GM19328 (cell line): ENCODE data around the gene TMEM151B.

Experiments used
- ATAC-seq: cut with Tn5 transposase; IDR thresholded peaks from one replicate; pipeline ENCODE4 v1.9.1; 2021; ENCODE audit warnings: mild to moderate bottlenecking, moderate library complexity; ENCODE audit not compliant: unreplicated experiment

The TMEM151B gene

GRCh38 chr6:44276667-44277640, 6.7 kb downstream of the TMEM151B start:
- ATAC-seq: no peak

- no peak for ATAC-seq
Measured at GRCh38 chr6:44277763-44278162, 7.5 kb downstream of the TMEM151B start.

- no peak for ATAC-seq
Measured at GRCh38 chr6:44278315-44278714, 8.1 kb downstream of the TMEM151B start.

- no peak for ATAC-seq
Measured at GRCh38 chr6:44278774-44279697, 8.8 kb downstream of the TMEM151B start.

GRCh38 chr6:44284121-44284520, 13.9 kb downstream of the TMEM151B start:
- no peak for ATAC-seq

GRCh38 chr6:44284867-44285266, 14.6 kb downstream of the TMEM151B start:
- ATAC-seq: no peak

- no peak for ATAC-seq
Measured at GRCh38 chr6:44285552-44286284, 15.5 kb downstream of the TMEM151B start.

- ATAC-seq: no peak
Measured at GRCh38 chr6:44286285-44286565, 16.0 kb downstream of the TMEM151B start.

GRCh38 chr6:44286747-44287146, 16.5 kb downstream of the TMEM151B start:
- ATAC-seq: no peak

- ATAC-seq: no peak
Measured at GRCh38 chr6:44289726-44290260, 19.5 kb downstream of the TMEM151B start.

- ATAC-seq: no peak
Measured at GRCh38 chr6:44291841-44292240, 21.6 kb downstream of the TMEM151B start.

- ATAC-seq: no peak
Measured at GRCh38 chr6:44292661-44293365, 22.6 kb downstream of the TMEM151B start.

GRCh38 chr6:44294832-44295791, 24.9 kb downstream of the TMEM151B start:
- ATAC-seq: no peak

- no peak for ATAC-seq
Measured at GRCh38 chr6:44297063-44298038, 27.1 kb downstream of the TMEM151B start.

- ATAC-seq: no peak
Measured at GRCh38 chr6:44298055-44298803, 28.0 kb downstream of the TMEM151B start.

- no peak for ATAC-seq
Measured at GRCh38 chr6:44298864-44299263, 28.6 kb downstream of the TMEM151B start.

GRCh38 chr6:44300292-44300823, 30.1 kb downstream of the TMEM151B start:
- ATAC-seq: no peak
